Cardiac fibroblast (primary cell): ENCODE measurements around the gene MEX3A.
"Not testable (repeated sequence)": the region's sequence is repeated elsewhere in the genome, so short reads cannot be mapped to it uniquely, and the experiment has no call there.

Source experiments
- DNase-seq, 2 donors: peaks; one replicate each; pipeline versions ENCODE4 v3.0.0 to v3.0.0-alpha.2; 2010; ENCODE audit warnings: low read depth in 2 of 2
- H3K4me3 ChIP-seq, 2 donors: replicated peaks in 1 of 2; 1 replicate in 1 of 2; 2 replicates in 1 of 2; pipeline ENCODE4 v1.5.1; 2011; ENCODE audit warnings: low read depth in 2 of 2, low read length in 2 of 2, mild to moderate bottlenecking in 2 of 2, moderate library complexity in 1 of 2
- TF ChIP-seq, protein P1 (sequence below): IDR thresholded peaks from one replicate; pipeline ENCODE4 v1.5.1; 2011; ENCODE audit warnings: low read depth, mild to moderate bottlenecking, low read length, inconsistent platforms

The MEX3A gene

DNA sequence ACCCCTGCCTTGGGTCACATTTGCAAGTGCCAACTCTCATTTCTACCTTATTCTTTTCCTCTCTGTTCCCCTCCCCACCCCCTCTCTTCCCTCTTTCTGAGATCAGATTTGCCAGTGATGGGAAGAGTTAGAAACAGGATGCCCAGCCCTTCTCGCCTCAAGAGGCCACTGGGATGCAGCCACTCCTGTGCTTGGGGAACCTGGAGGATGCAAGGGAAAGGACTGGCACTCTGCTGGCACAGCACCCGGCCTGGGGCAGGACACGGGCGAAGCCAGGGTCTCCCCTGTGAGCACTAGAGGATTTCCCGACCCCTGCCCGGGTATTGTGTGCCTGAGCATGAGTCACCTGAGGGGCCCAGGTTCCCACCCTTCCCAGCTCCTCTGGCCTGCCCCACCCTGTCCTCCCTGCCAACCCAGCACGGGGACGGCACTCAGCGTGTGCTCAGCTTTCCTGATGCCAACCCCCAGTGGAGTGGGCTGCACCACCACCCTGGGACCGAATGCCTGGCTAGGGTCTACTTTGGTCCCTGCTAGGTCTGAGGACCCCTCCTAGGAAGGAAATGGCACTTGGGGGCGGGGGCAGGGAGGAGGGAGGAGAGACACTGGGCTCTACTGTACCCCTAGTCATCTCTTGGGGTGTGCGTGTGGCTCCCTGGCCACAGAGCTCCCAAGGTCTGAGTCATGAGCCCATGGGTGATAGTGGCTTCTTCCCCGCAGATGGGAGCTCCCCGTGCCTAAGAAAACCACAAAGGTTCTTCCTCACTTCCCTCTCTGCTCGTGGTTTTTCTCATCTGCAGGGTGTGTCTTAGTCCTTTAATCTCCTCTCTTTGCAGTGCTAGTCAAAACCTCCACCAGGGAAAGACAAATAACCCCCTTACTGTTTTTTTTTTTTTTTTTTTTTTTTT lies 44.6 kb upstream of the MEX3A start:
- H3K4me3 ChIP-seq = peak overlapping the region; percentile 17 to 36
- TF ChIP-seq, protein P1, sequence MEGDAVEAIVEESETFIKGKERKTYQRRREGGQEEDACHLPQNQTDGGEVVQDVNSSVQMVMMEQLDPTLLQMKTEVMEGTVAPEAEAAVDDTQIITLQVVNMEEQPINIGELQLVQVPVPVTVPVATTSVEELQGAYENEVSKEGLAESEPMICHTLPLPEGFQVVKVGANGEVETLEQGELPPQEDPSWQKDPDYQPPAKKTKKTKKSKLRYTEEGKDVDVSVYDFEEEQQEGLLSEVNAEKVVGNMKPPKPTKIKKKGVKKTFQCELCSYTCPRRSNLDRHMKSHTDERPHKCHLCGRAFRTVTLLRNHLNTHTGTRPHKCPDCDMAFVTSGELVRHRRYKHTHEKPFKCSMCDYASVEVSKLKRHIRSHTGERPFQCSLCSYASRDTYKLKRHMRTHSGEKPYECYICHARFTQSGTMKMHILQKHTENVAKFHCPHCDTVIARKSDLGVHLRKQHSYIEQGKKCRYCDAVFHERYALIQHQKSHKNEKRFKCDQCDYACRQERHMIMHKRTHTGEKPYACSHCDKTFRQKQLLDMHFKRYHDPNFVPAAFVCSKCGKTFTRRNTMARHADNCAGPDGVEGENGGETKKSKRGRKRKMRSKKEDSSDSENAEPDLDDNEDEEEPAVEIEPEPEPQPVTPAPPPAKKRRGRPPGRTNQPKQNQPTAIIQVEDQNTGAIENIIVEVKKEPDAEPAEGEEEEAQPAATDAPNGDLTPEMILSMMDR = no peak
- peak; percentile 80 to 93 for DNase-seq

- peak; percentile 98 to 99 for DNase-seq
- TF ChIP-seq, protein P1 = peak; percentile 68
- H3K4me3 ChIP-seq = peak overlapping the region; percentile 17 to 36
Measured at GRCh38 chr1:156126043-156126629, 43.9 kb upstream of the MEX3A start.

- H3K4me3 ChIP-seq = not testable (repeated sequence)
Measured at GRCh38 chr1:156125544-156125943, 43.3 kb upstream of the MEX3A start.

DNA sequence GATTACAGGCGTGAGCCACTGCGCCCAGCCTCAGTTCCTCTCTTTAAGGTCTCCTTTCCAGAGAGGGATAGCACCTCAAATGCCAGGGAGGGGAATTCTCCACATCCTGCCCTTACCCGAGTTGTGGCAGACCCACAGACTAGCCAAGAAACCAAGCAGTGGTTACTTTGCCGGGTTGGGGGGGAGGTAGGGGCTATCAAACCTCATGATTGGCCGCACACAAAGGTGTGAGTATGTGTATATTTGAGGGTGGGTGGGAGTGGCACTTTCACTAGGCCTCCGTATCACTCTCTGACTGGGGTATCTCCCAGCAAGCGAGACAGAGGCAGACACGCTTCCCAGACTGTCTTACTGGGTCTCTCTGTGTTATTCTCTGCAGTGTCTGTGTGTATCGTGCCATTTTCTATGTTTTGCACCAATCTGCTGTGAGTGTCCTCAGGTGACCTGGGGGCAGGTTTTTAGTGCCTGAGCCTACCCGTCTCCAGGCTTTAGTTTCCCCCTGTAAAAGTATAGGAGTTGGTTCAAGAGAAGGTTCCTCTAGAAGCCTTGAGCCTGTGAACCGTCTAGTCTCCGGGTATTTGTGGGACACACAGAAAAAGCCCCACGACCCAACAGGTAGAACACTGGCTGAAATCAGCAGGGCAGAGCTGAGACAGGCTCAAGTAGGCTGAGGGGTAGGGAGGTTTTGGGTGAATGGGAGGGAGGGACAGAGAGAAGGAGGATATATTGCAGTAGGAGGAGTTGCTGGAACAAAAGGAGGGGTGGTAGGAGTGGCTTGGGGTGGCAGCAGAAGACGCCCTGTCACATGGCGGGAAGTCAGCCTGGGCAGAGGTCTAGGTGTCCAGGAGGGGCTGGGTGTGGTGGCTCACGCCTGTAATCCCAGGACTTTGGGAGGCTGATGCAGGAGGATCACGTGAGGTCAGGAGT lies 42.6 kb upstream of the MEX3A start:
- no peak overlapping the region for H3K4me3 ChIP-seq
- peak; percentile 57 to 67 for DNase-seq
- TF ChIP-seq, protein P1 = no peak

More at GRCh38 chr1:156125544-156125943, 43.3 kb upstream of the MEX3A start:
- DNase-seq = not testable (repeated sequence)

DNA sequence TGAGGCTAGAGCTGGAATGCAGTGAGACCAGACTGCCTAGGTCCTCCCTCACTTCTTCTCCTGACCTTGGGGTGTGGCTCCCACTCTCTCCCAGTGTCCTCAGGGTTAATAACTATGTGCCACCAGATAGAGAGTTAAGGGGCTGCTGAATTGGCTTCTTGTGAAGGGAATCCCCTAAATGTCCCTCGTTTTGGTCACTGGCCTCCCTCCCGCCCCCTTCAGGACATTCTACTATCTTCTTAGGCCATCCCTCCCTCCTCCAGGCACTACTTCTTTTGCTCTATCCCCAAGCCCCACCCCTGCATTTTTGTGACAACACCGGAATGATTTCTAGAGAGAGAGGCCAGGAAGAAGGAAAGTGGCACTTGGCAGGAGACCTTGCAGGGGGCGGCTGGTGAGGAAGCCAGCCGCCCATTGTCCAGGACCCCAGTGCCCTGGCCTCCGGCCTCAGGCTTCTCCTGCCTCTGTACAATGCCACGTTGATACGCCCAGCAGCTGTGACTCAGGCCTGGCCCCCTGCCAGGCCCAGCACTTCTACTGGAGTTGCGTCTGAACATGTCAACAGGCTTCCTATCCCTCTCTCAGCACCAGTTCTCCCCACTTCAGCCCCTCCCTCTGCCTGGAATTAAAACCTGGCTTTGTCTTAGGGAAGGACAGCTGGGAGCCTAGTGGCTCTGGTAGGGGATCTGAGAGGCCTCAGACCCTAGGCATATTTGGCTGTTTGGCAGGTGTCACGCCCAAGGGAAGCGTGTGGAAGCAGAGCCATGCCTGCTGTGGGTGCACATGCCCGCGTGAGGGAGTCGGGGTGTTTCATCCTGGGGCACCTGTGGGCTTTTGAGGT lies 41.3 kb upstream of the MEX3A start:
- peak; percentile 98 to 99 for DNase-seq
- TF ChIP-seq, protein P1 = peak; percentile 36
- peak overlapping the region; percentile 15 to 45 for H3K4me3 ChIP-seq

- peak; percentile 92 to 94 for DNase-seq
- TF ChIP-seq, protein P1 = no peak
- peak overlapping the region; percentile 35 to 45 for H3K4me3 ChIP-seq
Measured at GRCh38 chr1:156122519-156123355, 40.5 kb upstream of the MEX3A start.
